Lower leg skin (tissue), 4 donors: Measurements from ENCODE around the gene PTEN. TPM values are rescaled to one million over a fixed set of nuclear protein-coding genes. Genes with fewer than 3 reads are reported as not detected.
"Not testable (repeated sequence)": the region's sequence is repeated elsewhere in the genome, so short reads cannot be mapped to it uniquely, and the experiment has no call there.

Experiments
- DNase-seq, 2 donors: peaks; one replicate each; pipeline ENCODE4 v3.0.0-alpha.2; 2019; ENCODE audit warnings: low spot score in 2 of 2
- H3K4me3 ChIP-seq: fragments of 200-600 bp; sonication (generic); 2 replicates; pipeline ENCODE4 v1.5.1; 2017; ENCODE audit warnings: mild to moderate bottlenecking, low read depth; ENCODE audit not compliant: poor library complexity, severe bottlenecking
- POLR2A ChIP-seq, 2 donors: fragments of 450-650 bp; IDR thresholded peaks; one replicate each; pipeline ENCODE4 v1.6.1; 2016 to 2017; ENCODE audit warnings: antibody characterized with exemption in 2 of 2, mild to moderate bottlenecking in 1 of 2, moderate library complexity in 1 of 2
- WGBS, 2 donors: methylation state at CpG; one replicate each; pipeline ENCODE4 v1.1.5; 2018; 5-methylcytosine and 5-hydroxymethylcytosine counted together
- intact Hi-C: fragments of 100-400 bp; cut with DNase I; formaldehyde crosslinking; loops from one replicate; pipeline ENCODE4 v1.15.0; 2023; ENCODE audit warnings: low total_unique reads
- total RNA-seq, 4 donors: library from RNA; depleted of rRNA; stranded (reverse); fragments of >200 nt; gene quantifications; one replicate each; pipeline ENCODE4 v1.1.0, GENCODE V29; 2016
- TF ChIP-seq, protein P1 (sequence below), 3 donors: fragments of 450-650 bp; IDR thresholded peaks; one replicate each; pipeline ENCODE4 v1.5.1; 2016; ENCODE audit warnings: antibody characterized with exemption in 3 of 3, mild to moderate bottlenecking in 3 of 3, moderate library complexity in 2 of 3

Gene PTEN
- total RNA-seq, 4 donors from 2014 or later: 54.8 to 87.4 (median 68.8) TPM

DNA sequence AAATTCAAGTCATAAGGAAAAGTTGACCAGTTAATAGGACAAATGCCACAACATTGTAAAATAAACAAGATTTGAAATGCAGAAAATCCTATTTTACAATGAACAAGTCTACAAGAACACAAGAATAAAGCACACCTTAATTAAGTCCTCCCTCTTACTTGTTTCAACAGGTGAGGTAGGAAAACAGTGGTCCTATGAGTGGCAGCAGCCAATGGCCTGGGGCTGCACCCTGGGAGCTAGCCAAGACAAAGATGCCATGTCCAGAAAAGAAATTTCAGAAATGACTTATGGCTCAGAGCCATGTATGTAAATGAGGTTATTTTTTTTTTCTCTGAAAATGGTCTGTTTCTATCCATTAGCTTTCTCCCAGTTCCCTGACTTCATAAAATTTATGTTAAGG is 14.4 kb upstream of the PTEN start:
- intact Hi-C loops: no loop called here
- no peak overlapping the region for H3K4me3 ChIP-seq
- no peak for DNase-seq
- no peak for TF ChIP-seq POLR2A (IDR thresholded peaks at IDR 0.05)
- TF ChIP-seq, protein P1, sequence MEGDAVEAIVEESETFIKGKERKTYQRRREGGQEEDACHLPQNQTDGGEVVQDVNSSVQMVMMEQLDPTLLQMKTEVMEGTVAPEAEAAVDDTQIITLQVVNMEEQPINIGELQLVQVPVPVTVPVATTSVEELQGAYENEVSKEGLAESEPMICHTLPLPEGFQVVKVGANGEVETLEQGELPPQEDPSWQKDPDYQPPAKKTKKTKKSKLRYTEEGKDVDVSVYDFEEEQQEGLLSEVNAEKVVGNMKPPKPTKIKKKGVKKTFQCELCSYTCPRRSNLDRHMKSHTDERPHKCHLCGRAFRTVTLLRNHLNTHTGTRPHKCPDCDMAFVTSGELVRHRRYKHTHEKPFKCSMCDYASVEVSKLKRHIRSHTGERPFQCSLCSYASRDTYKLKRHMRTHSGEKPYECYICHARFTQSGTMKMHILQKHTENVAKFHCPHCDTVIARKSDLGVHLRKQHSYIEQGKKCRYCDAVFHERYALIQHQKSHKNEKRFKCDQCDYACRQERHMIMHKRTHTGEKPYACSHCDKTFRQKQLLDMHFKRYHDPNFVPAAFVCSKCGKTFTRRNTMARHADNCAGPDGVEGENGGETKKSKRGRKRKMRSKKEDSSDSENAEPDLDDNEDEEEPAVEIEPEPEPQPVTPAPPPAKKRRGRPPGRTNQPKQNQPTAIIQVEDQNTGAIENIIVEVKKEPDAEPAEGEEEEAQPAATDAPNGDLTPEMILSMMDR (IDR thresholded peaks at IDR 0.05): no peak

DNA sequence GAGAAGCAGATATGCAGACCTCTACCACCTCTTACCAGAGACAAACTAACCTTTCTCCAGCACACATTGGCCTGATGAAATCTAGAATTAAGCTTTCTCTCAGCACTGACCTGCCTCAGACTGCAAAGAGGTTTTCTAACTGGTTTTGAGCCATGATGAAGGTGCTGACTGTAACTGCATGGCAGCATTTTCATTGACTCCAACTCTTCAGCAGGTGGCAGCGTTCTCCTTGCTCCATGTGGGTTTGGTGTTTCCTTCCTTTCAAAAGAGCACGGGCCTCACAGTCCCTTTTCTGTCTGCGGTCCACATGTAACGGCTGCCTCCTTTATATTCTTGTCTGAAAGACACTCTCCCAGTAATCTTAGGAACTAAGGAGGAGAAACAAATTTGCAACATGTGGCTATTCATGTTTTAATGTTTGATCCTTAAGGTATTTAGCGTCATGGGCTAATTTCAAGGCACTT is 12.7 kb upstream of the PTEN start:
- no peak for TF ChIP-seq POLR2A (IDR thresholded peaks at IDR 0.05)
- TF ChIP-seq, protein P1 (IDR thresholded peaks at IDR 0.05): no peak
- H3K4me3 ChIP-seq: no peak overlapping the region
- DNase-seq: peak in 1 of 2 donors; percentile 38
- WGBS, 2 donors: 19 to 20% methylated on average over 5 of the region's 5 CpGs
- intact Hi-C loops: loop anchor here (10.0 kb wide), 1 partner anchor 704 kb away; no protein-coding TSS in a partner anchor

DNA sequence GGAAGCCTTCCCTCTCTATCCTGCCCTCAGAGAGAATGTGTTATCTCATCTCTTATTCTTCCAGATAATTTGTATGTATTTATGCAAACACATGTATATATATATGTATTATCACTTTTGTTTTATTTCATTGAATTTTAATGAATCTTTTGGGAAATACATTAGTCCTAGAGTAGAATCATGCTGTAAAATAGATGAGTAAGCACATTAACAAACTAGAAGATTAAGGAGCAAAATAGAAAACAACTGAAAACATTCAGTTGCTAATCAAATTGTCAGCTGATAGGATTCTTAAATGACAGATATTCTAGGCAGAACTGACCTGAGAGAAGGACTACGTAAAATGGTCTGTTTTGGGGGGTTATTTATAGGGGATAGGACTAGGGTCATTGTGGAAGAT is 11.3 kb upstream of the PTEN start:
- intact Hi-C loops: loop anchor here (10.0 kb wide), 1 partner anchor 703 kb away; no protein-coding TSS in a partner anchor
- WGBS, 2 donors: 88 to 98% methylated on average over 1 of the region's 1 CpG

DNA sequence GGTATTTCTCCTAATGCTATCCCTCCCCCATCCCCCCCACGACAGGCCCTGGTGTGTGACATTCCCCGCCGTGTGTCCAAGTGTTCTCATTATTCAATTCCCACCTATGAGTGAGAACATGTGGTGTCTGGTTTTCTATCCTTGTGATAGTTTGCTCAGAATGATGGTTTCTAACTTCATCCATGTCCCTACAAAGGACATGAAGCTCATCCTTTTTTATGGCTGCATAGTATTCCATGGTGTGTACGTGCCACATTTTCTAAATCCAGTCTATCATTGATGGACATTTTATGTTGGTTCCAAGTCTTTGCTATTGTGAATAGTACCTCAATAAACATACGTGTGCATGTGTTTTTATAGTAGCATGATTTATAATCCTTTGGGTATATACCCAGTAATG is 8.2 kb upstream of the PTEN start:
- H3K4me3 ChIP-seq, DNase-seq: not testable (repeated sequence)
- intact Hi-C loops: loop anchor here (10.0 kb wide), 1 partner anchor 700 kb away; no protein-coding TSS in a partner anchor
- 96 to 97% methylated on average over 5 of the region's 5 CpGs for WGBS, 2 donors

More for the DNA sequence above, 11.3 kb upstream of the PTEN start:
- no peak overlapping the region for H3K4me3 ChIP-seq
- TF ChIP-seq, protein P1 (IDR thresholded peaks at IDR 0.05): no peak
- TF ChIP-seq POLR2A (IDR thresholded peaks at IDR 0.05): no peak
- DNase-seq: no peak

DNA sequence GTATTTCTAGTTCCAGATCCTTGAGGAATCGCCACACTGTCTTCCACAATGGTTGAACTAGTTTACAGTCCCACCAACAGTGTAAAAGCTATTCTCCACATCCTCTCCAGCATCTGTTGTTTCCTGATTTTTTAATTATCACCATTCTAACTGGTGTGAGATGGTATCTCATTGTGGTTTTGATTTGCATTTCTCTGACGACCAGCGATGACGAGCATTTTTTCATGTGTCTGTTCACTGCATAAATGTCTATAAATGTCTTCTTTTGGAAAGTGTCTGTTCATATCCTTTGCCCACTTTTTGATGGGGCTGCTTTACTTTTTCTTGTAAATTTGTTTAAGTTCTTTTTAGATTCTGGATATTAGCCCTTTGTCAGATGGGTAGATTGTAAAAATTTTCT is 7.8 kb upstream of the PTEN start:
- not testable (repeated sequence) for H3K4me3 ChIP-seq, DNase-seq
- 78 to 91% methylated on average over 4 of the region's 4 CpGs for WGBS, 2 donors
- intact Hi-C loops: loop anchor here (10.0 kb wide), 1 partner anchor 699 kb away; no protein-coding TSS in a partner anchor

DNA sequence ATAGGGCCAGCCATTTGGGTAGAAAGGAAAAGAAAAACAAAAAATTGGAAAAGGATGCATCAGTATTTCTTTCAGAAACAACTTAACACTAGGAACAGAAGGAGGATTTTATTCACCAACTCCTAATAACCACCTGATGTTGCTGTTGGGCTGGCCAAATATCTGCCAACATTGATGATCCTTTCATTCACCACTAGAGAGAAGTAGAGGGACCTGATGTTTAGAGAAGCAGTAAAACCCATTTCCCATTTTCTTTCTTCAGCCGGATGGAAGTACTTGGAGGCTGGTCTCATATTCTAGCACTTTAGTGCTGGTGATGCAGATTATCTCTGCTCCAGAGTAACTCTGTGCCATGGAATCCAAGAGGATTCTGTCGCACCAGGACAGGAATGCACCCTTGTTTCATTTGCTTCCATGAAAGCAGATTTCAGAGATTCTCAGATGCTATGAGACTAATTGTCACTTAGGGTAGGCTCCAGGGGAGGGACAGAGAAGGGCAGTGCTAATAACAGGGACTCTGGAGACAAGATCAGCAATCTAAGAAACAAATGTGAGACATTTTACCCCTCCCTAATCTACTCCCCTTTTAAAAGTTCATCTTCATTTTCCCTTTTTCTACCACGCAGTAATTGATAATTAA is 3.1 kb upstream of the PTEN start:
- H3K4me3 ChIP-seq: no peak overlapping the region
- no peak for TF ChIP-seq POLR2A (IDR thresholded peaks at IDR 0.05)
- TF ChIP-seq, protein P1 (IDR thresholded peaks at IDR 0.05): no peak
- peak in 1 of 2 donors; percentile 55 for DNase-seq
- WGBS, 2 donors: 30 to 38% methylated on average over 3 of the region's 3 CpGs
- intact Hi-C loops: loop anchor here (10.0 kb wide), 1 partner anchor 525 kb away; no protein-coding TSS in a partner anchor
